CD4-positive, alpha-beta T cell treated with Interleukin-21 for 1 hour (primary cell): Measurements from ENCODE around the gene TRIM67.

Source experiments
- DNase-seq: peaks from one replicate; pipeline ENCODE4 v3.0.0-alpha.2; 2020

The TRIM67 gene

DNA sequence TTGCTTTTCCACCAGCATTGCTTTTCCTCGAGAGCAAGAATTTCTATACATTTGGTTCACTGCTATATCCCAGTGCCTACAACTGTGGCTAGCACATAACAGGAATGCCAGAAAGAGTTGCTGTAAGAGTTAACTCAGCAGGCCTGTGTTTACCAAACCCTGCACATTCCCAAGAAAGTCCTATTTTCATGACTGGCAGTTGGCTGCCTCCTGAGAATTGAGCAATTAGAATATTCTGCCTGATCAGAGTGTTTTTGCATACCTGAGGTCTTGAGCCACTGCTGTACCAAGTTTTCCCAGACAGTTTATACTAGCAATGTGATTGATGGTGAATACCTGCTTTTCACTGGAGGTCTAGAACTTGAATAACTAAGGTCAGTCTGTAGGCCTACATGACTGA, 76.4 kb downstream of the TRIM67 start:
- DNase-seq = no peak

DNA sequence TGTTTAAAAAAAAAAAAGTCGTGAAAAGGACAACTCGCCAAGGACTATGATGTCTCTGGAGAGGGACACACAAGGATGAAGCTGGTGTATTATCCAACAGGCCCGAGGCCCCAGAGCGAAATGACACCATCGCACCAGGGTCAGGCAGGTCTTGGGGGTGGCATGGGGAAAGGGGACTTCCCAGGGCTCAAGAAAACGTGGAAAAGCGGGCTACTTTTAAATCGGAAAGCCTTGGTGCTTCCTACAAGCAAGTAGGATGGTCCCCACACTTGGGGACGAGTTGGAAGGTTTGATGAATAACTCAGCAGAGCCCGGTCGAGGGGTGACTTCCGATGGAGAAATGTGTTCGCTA, 78.6 kb downstream of the TRIM67 start:
- DNase-seq = no peak

DNA sequence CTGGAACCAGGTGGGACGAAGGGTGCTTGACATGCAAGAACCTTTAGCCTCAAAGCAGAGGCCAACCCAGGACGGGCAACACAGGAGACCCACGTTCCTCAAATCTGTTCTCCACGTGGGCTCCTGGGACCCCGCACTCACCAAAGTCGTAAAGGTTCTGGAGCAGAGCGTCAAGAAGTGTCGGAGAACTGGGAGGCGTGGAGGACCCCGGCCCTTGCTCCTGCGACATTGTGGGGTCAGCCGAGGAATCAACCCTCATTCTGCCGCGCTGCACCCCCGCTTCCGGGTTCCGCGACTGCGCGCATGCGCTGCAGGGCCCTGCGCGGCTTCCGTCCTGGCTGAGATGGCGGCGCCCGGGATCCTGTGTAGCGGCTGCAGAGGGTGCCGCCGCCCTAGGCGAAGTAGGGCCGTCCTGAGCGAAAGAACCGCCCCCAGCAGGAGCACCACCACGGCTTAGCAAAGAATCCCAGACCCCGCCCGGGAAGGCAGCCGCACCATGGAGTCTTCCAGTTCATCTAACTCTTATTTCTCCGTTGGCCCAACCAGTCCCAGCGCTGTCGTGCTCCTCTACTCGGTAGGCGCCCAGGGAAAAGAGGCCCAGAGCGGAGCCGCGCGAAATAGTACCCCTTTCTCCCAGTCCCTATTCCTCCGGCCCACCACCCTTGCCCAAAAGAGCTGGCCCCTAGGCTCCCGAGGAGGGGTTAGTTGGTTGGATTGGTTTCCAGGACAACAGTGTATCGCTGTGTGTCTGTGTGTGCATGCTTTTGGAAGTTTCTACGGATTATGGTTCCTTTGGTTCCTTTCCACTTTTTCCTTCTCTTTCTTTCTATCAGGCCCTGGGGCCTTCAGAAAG, 79.3 kb downstream of the TRIM67 start, which contains the start of gene GNPAT:
Gene GNPAT (plus strand): TSS at position 330 of the 853 bp plus-strand sequence. CDS start 167 bp downstream, at position 497.
- peak; percentile 91 for DNase-seq

DNA sequence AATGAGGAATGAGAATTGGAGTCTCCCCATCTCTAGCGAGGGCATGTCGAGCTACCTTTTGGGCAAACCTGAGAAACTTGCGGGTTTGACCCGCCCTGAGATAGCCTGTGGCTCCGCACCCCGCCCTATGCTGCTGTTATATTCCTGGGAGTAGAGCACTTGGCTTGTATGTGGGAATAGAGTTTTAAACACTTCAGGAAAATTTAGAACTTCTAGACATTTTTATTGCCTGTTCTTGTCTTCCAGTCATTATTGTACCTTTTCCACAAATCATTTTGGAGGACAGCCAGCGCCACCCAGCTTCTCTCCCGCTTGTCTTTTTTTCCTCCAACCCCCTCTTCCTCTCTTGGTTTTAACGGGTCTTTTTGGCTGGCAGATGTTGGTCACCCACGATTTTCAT, 79.9 kb downstream of the TRIM67 start:
- DNase-seq = peak; percentile 1

DNA sequence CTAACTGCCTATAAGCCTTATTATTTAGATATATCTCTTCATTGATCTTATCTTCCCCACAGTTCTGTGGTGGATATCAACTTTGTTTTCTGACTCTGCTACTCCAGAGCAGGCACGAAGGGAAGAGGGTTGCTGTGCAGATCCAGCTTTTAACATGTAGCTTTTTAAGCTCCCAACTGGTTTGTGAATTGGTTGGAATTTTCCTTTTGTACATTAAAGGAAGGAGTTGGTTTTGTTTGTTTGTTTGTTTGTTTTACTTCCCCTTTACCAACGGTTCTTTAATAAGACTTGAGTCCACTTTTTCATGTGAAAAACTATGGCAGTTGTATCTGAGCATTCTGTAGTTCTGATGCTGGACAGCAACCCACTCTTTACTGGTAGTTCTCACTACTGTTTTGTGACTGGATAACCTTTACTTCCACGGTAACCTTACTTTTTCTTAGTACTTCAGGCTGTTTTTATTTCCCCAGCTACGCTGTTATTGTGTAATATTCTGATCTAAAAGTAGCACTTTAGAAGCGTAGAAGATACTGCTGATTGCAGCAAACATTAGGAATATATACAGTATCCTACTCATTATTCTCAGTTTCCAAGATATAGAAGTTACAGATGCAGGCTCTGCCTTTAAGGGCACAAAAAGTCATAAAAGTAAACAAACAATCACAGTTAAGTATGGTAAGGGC, 80.8 kb downstream of the TRIM67 start:
- DNase-seq = no peak

DNA sequence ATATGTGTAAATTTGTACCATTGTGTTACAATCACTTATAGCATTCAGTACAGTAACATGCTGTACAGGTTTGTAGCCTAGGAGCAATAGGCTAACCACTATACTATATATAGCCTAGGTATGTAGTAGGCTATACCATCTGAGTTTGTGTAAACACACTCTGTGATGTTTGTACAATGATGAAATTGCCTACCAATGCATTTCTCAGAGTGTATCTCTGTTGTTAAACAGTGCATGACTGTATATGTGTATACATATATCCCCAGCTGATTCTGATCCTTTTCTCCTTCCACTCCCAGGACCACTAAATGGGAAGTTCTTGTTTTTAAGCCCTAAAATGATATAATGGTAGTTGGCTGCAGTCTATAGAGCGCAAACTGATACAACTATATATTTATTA, 86.9 kb downstream of the TRIM67 start:
- no peak for DNase-seq

DNA sequence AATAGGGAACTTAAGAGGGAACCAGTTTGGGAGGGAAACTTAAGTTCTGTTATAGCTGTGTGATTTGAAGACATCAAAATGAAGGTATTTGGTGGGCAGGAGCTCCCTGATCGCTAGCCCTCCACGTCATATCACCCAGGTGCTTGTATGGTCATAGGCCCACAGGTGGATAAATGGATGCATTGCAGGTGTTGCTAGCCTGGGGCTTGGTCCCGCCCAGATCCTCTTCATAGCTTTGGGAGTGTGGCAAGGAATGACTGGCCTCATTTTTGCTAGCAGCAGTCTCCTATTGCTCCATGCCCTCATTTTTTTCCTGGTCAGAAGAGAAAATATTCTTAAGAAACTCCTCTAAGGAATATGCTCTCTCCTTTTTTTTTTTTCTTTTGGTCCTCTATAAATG, 90.5 kb downstream of the TRIM67 start:
- DNase-seq = no peak

DNA sequence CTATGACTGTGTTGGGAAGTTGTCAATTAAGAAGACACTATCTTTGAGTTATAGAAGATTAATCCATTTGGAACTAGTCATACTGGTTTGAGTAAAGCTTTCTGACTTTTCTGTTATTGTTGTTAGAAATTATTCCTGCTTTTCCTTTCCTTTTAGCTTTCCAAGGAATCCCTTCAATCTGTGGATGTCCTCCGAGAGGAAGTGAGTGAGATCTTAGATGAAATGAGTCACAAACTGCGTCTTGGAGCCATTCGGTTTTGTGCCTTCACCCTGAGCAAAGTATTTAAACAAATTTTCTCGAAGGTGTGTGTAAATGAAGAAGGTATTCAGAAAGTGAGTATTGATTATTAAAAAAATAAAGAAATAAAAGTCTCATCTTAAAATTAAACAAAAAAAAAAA, 98.5 kb downstream of the TRIM67 start:
- no peak for DNase-seq

DNA sequence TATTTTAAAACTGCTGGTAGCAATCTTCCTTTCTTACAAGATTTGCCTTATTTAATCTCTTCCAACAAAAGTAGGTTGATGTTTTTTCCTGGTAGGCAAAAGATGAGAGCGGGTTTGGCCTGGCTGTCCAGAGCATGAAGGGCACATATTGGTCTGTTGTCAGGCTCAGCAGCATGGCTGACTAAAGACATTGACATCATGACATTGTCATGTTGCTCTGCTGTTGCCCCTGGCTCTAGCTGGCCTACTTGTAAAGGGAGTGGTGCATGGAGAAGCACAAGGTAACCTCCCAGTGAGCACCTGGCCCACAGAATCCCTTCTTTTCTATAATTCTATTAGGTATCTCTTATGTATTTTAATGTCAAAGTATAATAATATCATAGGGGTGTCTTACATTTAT, 102.8 kb downstream of the TRIM67 start:
- DNase-seq = no peak

DNA sequence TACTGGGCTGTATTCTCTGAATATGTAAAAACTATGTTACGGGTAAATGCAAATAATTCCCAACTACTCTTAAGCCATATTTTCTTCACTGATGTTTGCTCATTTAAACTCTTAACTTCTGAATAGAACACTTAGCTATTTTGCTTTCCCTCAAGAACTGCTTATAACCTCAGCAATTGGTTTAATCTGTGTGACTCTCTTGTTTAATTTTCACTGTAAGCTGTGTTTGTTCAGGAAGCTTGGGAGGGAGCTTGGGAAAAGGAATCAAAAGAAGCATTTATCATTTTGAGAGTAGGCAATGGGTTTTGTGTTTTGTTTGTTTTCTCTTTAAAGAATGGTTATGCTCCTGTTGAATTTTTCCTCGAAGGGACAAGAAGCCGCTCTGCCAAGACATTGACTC, 103.5 kb downstream of the TRIM67 start:
- no peak for DNase-seq

DNA sequence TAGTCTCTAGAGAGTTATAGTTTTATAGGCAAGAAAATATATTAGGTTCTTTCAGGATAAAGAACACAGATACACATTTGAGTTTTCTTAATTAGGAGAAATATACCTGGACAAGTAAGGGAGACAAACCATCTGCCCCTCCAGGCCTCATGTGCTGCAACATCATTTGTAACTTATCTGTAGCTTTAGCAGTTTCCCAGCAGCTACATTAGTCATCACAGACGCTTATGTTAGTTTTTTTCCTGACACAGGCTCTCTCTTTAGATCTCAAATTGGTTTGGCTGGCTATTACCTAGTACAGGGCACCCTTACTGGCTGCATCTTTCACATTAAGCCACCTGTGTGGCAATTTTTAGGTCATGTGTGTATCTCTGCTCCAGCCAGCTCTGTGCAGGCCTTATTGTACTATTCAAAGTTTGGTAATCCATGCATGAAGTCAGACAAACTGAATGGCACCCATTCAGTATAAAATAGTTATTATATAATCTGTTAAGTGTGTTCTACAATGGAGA, 105.0 kb downstream of the TRIM67 start:
- no peak for DNase-seq
